Activated T-helper 2 cell treated with anti-CD3 and anti-CD28 coated beads, Interferon-gamma antibody, Interleukin-2, Interleukin-4, amounts not matched to agents 10 μg/mL and 5 μg/mL and 100 μg/mL, durations not matched to agents 14 hours and 24 hours and 36 hours (primary cell): ENCODE measurements around the gene ANKRD13D. TPM values are rescaled to one million over a fixed set of nuclear protein-coding genes. Genes with fewer than 3 reads are reported as not detected.

Experiments used
- DNase-seq: peaks from one replicate; pipeline ENCODE4 v3.0.0; 2021; ENCODE audit warnings: low spot score
- H3K27ac Mint-ChIP-seq: one replicate; pipeline ENCODE4 v1.8.0; 2021; ENCODE audit warnings: mixed read lengths
- H3K27me3 Mint-ChIP-seq: one replicate; pipeline ENCODE4 v1.8.0; 2021; ENCODE audit warnings: low read depth, mixed read lengths
- H3K36me3 Mint-ChIP-seq: one replicate; pipeline ENCODE4 v1.8.0; 2021; ENCODE audit warnings: low read depth, mixed read lengths
- H3K4me1 Mint-ChIP-seq: one replicate; pipeline ENCODE4 v1.8.0; 2021; ENCODE audit warnings: low read depth, mixed read lengths
- H3K4me3 Mint-ChIP-seq: one replicate; pipeline ENCODE4 v1.8.0; 2021; ENCODE audit warnings: low read depth, mild to moderate bottlenecking, moderate library complexity, mixed read lengths
- H3K9me3 Mint-ChIP-seq: one replicate; pipeline ENCODE4 v1.8.0; 2021; ENCODE audit warnings: mixed read lengths
- intact Hi-C: fragments of 100-400 bp; cut with micrococcal nuclease; formaldehyde crosslinking; loops from one replicate; pipeline ENCODE4 v1.15.1; 2023
- total RNA-seq: library from RNA; stranded (reverse); gene quantifications from 2 replicates; pipeline ENCODE4 v1.2.3, GENCODE V29; 2022

ANKRD13D gene
- total RNA-seq, 1 donor from 2014 or later, result 119 TPM

DNA sequence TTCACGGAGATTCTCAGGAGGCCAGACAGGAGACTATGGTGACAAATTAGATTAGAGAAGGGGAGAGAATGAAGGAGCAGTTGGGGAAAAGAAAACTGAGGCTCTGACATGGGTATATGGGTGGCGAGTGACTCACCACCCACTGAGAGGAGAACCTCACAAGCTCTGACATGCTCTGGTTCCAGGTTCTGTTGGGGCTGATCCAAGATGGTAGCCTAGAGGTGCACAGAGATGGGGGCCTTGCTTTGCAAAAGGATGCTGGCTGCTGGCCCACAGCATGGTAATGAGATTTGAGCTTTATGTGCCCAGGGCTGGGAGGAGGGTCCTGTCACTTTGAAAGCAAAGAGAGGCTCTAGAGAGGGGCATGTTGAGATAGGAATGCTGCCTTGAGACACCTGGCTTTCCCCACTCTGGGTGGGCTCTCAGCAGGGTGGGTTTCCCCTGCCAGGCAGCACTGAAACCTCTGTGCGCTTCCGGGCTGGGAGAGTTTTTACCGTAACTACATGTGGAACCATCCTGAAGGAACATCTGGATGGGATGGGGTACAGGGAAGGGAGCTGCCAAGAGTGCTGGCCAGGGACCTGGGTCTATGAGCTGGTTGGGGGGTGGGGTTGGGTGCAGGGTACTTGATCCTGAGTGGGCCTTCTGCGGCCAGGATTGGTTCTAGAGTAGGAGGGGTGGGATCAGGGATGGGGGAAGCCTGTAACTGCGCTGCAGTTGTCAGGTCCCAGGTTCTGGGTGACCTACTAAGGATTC lies 24.0 kb upstream of the ANKRD13D start:
- peaks cover 31% of the 10 kb centered on the region for H3K36me3 Mint-ChIP-seq
- H3K27ac Mint-ChIP-seq, result peak overlapping the region; percentile 85
- DNase-seq, result no peak
- H3K27me3 Mint-ChIP-seq, result no peaks in the 10 kb centered on the region
- H3K4me3 Mint-ChIP-seq, result peak overlapping the region; percentile 77
- H3K4me1 Mint-ChIP-seq, result peaks cover 57% of the 10 kb centered on the region
- H3K9me3 Mint-ChIP-seq, result no peaks in the 10 kb centered on the region
- intact Hi-C loops, result loop anchor here (2.0 to 5.0 kb wide), 3 partner anchors 117 to 222 kb away; partner anchors contain the start of gene RAD9A

DNA sequence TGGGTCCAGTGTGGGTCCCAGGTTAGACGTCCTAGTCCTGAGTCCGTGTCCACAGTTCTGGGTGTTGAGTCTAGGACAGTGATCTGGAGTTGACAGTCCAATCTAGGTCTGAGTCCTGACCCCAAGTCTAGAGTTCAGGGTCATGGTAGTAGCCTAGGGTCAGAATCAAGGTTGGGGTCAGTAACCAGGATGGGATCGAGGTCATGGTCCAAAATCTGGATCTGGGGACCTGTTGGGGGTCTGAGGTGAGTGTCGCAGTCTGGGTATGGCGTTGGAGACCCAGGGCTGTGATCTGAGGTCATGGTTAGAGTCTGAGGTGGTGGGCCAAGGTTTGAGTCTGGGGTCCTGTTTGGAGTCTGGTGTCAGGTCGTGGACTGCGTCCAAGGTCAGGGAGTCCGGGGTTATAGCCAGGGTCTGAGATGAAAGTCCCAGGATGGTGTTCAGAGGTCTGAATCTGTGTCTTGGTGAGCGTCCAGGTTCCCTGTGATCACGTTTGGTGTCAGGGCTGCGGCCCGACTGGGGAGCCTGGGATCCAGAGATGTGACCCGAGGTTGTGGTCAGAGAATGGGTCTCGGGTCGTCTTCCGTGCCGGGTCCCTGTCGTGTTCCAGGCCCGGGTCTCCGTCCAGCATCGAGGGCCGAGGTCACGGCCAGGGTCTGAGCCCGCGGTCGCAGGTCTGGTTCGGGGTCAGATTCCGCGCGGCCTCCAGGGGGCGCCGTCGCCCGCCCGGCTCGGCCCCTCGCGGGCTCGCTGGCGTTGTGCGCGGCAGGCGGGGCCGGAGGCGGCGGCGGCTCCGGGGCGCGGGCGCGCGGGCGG lies 23.3 kb upstream of the ANKRD13D start:
- no peaks in the 10 kb centered on the region for H3K27me3 Mint-ChIP-seq
- H3K36me3 Mint-ChIP-seq, result peaks cover 39% of the 10 kb centered on the region
- H3K4me3 Mint-ChIP-seq, result peak overlapping the region; percentile 78
- no peaks in the 10 kb centered on the region for H3K9me3 Mint-ChIP-seq
- H3K4me1 Mint-ChIP-seq, result peaks cover 65% of the 10 kb centered on the region
- intact Hi-C loops, result loop anchor here (2.0 to 5.0 kb wide), 2 partner anchors 116 to 221 kb away; no protein-coding TSS in a partner anchor
- peak; percentile 77 for DNase-seq
- H3K27ac Mint-ChIP-seq, result peak overlapping the region; percentile 85

DNA sequence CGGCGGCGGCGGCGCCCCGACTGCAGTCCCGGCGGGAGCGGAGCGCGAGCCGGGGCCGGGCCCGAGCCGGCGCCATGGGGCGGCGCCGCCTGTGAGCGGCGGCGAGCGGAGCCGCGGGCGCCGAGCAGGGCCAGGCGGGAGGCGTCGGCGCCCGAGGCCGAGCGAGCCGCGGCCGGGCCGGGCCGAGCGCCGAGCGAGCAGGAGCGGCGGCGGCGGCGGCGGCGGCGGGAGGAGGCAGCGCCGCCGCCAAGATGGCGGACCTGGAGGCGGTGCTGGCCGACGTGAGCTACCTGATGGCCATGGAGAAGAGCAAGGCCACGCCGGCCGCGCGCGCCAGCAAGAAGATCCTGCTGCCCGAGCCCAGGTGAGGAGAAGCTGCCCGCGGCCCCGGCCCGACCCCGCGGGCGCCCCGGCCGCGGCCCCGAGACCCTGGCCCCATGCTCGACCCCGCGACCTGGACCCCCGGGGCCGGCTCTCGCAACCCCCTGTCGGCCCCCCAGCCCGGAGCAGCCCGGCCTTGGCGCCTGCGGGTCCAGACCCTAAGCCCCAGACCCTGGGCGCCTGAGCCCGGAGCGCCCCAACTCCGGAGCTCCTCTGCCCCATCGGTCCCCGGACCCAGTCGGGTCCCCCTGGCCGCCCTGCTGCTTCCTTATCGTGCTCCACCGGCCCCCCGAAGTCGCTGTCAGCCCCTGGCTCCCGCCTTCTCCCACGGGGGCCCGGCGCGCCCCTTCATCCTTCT lies 22.5 kb upstream of the ANKRD13D start, which contains the start of gene GRK2:
GRK2 (plus strand) TSS at position 25 of the 739 bp plus-strand sequence; CDS start at position 252, 227 bp downstream.
- peaks cover 46% of the 10 kb centered on the region for H3K36me3 Mint-ChIP-seq
- DNase-seq, result peak; percentile 32
- peaks cover 71% of the 10 kb centered on the region for H3K4me1 Mint-ChIP-seq
- H3K9me3 Mint-ChIP-seq, result no peaks in the 10 kb centered on the region
- peak within 1 kb of the TSS; percentile 98 for H3K27ac Mint-ChIP-seq
- intact Hi-C loops, result loop anchor here (5.0 kb wide), 1 partner anchor 116 kb away; no protein-coding TSS in a partner anchor
- peak within 1 kb of the TSS; percentile 94 for H3K4me3 Mint-ChIP-seq
- no peaks in the 10 kb centered on the region for H3K27me3 Mint-ChIP-seq

DNA sequence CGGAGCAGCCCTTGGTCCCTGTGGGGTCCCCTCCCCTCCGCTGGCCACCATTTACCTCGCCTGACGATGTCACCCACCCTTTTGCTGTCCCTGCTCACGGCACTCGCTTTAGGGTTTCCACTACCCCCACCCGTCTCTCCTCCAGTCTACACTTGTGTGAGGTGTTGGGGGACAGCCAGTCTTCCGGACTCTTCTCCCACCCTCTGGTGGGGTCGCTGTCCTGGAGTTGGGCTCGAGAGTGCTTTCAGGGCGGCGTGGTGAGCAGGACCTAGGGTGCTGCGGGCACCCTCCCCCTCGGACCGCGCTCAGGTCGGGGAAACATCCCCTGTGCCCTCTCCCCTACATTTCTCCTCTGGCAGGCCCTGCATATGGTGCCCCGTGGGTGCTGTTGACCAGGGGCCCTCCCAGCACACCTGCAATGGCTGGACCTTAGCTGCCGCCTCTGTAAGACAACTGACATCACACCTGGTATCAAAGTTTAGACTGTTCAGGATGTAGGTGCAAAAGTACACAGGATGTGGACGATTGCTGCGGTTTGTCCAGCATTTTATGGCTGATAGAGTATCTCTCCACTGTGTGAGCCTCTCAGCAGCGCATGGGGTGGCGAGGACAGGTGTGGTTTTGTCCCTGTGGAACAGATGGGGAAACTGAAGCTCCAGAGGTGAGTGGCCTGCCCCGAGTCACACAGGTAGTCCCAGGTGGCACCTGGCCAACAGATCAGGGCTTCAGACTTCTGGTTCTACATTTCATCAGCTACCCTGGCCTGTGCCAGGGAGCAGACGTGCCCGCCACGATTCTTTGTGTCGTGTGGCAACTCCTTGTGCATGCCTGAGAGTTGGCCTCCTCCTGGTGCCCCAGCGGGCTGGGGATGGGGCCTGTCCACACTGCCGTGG lies 21.7 kb upstream of the ANKRD13D start:
- no peaks in the 10 kb centered on the region for H3K27me3 Mint-ChIP-seq

DNA sequence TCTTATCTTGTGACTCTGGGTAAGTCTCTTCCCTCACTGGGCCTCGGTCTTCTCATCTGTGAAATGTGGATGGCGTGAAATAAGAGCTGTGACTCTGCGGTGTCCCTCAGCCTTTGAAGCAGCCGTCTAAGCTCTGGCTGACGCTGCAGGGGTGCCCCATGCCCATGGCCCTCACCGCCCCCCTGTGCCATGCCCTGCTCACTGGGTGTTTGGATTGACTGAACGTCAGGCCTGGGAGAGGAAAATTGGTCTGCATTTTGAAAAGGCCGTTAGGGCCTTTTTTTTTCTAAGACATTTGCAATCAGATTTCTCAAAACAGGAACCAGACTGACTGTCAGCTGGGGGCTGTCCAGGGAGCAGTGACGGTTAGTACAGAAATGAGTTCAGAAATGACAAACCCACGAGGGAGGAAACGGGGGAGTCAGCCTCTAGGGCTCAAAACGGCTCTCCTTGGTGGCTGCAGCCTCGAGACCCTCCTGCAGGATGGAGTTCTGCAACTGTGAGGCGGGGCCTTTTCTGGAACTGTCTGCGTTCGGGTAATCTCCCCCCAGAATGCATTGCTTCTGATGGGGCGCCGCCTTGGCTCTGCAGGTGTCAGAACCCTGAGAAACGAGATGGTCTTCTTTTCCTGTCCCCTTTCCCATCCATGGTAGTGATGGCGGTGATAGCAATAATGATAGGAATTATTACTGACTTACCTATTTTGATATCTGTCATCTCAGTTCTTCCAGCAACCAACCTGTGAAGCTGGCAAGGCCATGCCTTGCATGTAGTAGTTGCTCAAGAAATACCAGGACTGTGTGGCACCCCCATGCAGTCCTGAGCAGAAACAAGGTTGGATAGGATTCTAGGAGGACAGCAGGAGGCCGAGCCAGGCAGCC lies 20.8 kb upstream of the ANKRD13D start:
- H3K9me3 Mint-ChIP-seq, result no peaks in the 10 kb centered on the region
- intact Hi-C loops, result loop anchor here (1.0 to 5.0 kb wide), 4 partner anchors 9 to 114 kb away; no protein-coding TSS in a partner anchor
- peaks cover 69% of the 10 kb centered on the region for H3K4me1 Mint-ChIP-seq
- H3K36me3 Mint-ChIP-seq, result peaks cover 62% of the 10 kb centered on the region
- H3K27ac Mint-ChIP-seq, result peak overlapping the region; percentile 98
- peak overlapping the region; percentile 94 for H3K4me3 Mint-ChIP-seq
- DNase-seq, result peak; percentile 69
- H3K27me3 Mint-ChIP-seq, result no peaks in the 10 kb centered on the region

More for the DNA sequence above, 21.7 kb upstream of the ANKRD13D start:
- H3K27ac Mint-ChIP-seq, result peak overlapping the region; percentile 98
- H3K4me1 Mint-ChIP-seq, result peaks cover 72% of the 10 kb centered on the region
- DNase-seq, result peak; percentile 32
- H3K9me3 Mint-ChIP-seq, result no peaks in the 10 kb centered on the region
- peaks cover 54% of the 10 kb centered on the region for H3K36me3 Mint-ChIP-seq
- intact Hi-C loops, result loop anchor here (1.0 to 5.0 kb wide), 4 partner anchors 10 to 115 kb away; no protein-coding TSS in a partner anchor
- peak overlapping the region; percentile 94 for H3K4me3 Mint-ChIP-seq

DNA sequence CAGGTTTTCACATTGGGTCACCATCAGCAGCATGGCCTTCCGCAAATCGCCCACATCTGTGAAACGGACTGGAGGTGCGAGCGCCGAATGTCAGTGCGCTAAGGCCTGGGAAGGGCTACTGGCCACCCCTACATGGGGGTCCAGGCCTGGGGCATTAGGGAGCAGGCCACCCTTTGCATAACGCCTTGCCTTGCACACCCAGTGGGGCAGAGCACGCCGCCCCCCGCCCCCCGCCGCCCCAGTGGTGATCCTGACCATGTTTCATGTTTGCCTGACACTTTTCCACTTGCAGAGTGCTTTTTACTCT lies 20.2 kb upstream of the ANKRD13D start:
- peak overlapping the region; percentile 98 for H3K27ac Mint-ChIP-seq
- peaks cover 68% of the 10 kb centered on the region for H3K4me1 Mint-ChIP-seq
- peak overlapping the region; percentile 94 for H3K4me3 Mint-ChIP-seq
- peaks cover 63% of the 10 kb centered on the region for H3K36me3 Mint-ChIP-seq
- no peaks in the 10 kb centered on the region for H3K27me3 Mint-ChIP-seq
- DNase-seq, result no peak
- intact Hi-C loops, result loop anchor here (1.0 to 5.0 kb wide), 4 partner anchors 8 to 113 kb away; no protein-coding TSS in a partner anchor
- no peaks in the 10 kb centered on the region for H3K9me3 Mint-ChIP-seq

DNA sequence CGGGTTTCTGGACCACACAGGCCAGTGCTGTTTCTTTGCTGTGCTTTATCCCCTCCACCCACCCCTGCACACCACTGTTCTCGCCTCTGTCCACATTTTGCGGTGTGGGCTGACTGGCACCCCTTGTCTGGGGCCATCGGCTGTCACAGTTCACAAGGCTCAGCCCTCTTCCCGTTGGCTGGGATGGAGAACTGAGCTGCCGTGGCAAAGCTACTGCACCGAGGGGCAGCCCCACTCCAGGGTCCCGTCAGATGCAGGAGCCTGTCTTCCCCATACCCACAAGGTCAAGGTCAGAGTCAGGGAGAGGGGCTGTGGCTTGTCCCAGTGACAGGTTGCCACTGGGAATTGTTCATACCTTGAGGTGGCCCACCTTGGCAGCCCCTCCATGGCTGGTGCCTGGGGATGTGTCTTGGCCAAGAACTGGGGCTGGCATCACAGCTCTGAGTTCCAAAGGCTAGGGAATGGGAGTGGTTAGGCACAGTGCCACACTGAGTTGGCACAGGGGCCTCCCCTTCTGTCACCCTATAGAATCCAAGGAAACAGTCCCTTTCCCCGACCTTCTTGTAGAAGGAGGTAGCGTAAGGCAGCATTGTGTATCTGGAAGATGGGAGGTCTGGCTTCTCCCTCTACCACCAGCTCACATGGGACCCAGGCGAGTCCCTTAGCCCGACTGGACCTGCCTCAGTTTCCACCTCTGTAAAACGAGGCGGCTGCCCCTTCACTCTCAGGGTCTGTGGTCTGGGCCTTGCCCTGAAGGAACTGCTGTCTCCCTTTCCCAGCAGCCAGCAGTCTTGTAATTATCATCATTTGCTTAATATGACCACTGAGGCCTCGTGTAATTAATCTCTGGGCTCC lies 19.5 kb upstream of the ANKRD13D start:
- H3K4me1 Mint-ChIP-seq, result peaks cover 63% of the 10 kb centered on the region
- intact Hi-C loops, result loop anchor here (5.0 kb wide), 3 partner anchors 113 to 238 kb away; partner anchors contain the start of genes CDK2AP2, PITPNM1, PPP1CA and TBC1D10C
- DNase-seq, result no peak
- H3K27me3 Mint-ChIP-seq, result no peaks in the 10 kb centered on the region
- peaks cover 67% of the 10 kb centered on the region for H3K36me3 Mint-ChIP-seq
- no peaks in the 10 kb centered on the region for H3K9me3 Mint-ChIP-seq
- H3K4me3 Mint-ChIP-seq, result peak overlapping the region; percentile 94
- H3K27ac Mint-ChIP-seq, result peak overlapping the region; percentile 97

DNA sequence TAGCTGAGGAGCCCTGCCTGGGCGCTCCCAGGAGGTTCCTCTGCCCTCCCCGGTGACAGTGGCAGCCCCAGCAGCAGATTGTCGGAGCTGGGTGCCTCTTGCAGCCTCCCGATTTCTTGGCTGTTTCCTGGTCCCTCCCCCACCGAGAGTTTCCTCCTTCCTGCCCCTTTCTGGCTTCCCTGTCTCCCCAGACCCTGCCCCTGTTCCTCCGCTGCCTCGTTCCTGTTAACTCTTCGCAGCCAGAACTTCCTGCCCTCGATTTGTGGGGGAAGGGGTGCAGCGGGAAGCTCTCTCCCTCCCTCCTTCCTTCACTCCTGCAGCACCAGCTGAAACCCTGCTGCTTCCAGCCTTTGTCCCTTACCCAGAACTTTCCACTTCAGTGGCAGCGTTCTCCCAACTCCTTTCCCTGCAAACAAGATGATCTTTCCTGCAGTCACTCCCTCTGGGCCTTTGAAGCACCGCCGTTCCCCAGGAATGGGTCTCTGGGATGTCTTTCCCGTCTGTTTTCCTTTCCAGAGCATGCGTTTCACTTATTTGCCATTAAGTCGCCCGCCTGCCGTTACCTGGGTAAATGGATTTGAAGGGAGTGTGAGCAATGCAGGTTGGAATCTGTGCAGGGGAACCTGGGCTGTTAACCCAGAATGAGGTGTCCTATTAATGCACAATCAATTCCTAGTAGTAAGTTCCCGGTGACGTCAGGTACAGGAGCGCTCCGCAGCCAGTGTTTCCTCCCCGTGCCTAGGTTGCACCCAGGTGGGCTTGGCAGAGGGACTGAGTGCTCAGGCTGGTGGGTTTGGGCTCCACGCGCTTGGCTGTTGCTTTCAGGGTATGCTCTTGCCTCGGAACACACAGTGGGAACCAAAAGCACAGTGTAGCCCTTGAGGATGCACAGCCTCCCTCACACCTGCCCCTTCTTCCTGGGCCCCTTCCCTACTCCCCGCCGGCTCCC lies 18.6 kb upstream of the ANKRD13D start:
- intact Hi-C loops, result loop anchor here (5.0 kb wide), 2 partner anchors 132 to 237 kb away; partner anchors contain the start of genes CDK2AP2, PITPNM1, PPP1CA and TBC1D10C
- Mint-ChIP-seq H3K27ac (peak overlapping the region; percentile 97), H3K36me3 (peaks cover 72% of the 10 kb centered on the region), H3K9me3 (no peaks in the 10 kb centered on the region), H3K4me1 (peaks cover 59% of the 10 kb centered on the region), H3K4me3 (peak overlapping the region; percentile 94), H3K27me3 (no peaks in the 10 kb centered on the region)
- DNase-seq, result peak; percentile 26

DNA sequence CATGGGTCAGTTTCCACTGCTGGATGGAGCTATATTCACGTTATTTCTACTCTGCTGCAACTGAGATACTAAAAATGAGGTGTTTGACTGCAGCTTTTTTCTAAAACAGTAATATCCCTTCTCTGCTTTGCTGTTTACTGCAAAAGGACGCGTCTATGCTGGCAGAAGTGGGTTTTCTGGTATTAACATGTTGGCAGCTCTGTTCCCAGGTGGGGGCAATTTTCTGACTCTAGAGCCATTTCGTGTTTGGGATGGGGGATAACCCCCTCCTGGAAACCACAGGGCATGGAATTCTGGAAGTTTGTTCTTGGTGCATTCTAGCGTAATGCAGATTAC lies 17.9 kb upstream of the ANKRD13D start:
- no peaks in the 10 kb centered on the region for H3K27me3 Mint-ChIP-seq
- H3K9me3 Mint-ChIP-seq, result no peaks in the 10 kb centered on the region
- peaks cover 60% of the 10 kb centered on the region for H3K4me1 Mint-ChIP-seq
- no peak for DNase-seq
- intact Hi-C loops, result loop anchor here (5.0 kb wide), 2 partner anchors 131 to 236 kb away; partner anchors contain the start of genes CDK2AP2, PITPNM1, PPP1CA and TBC1D10C
- peaks cover 79% of the 10 kb centered on the region for H3K36me3 Mint-ChIP-seq
- peak overlapping the region; percentile 97 for H3K27ac Mint-ChIP-seq
- peak overlapping the region; percentile 94 for H3K4me3 Mint-ChIP-seq
